GM12878 (cell line): ENCODE measurements around the gene DDX56. TPM values are rescaled to one million over a fixed set of nuclear protein-coding genes. Genes with fewer than 3 reads are reported as not detected.

Source experiments
- BMI1 ChIP-seq: fragments of 450-650 bp; IDR thresholded peaks from 2 replicates; pipeline ENCODE4 v1.6.1; 2016; ENCODE audit warnings: mild to moderate bottlenecking, moderate library complexity, borderline replicate concordance
- CBX5 ChIP-seq: sonication (generic); IDR thresholded peaks from 2 replicates; pipeline ENCODE4 v1.6.1; 2016; ENCODE audit warnings: low read depth, moderate library complexity, mild to moderate bottlenecking, inconsistent platforms
- CHD2 ChIP-seq: IDR thresholded peaks from 2 replicates; pipeline ENCODE4 v1.6.1; 2011; ENCODE audit warnings: low read depth, low read length, improper control_type of control experiment, borderline replicate concordance
- CREM ChIP-seq: IDR thresholded peaks from 2 replicates; pipeline ENCODE4 v1.6.1; 2014; ENCODE audit warnings: antibody characterized with exemption, low read depth
- EGR1 ChIP-seq, 2 experiments: IDR thresholded peaks; 1 replicate in 1 of 2; 2 replicates in 1 of 2; pipeline ENCODE4 v1.6.1; 2011 to 2012; ENCODE audit warnings: low read depth in 2 of 2, low read length in 2 of 2, borderline replicate concordance in 1 of 2, mild to moderate bottlenecking in 1 of 2, moderate library complexity in 1 of 2
- IKZF1 ChIP-seq: fragments of 450-650 bp; conservative IDR thresholded peaks from 2 replicates; pipeline ENCODE4 v1.6.1; 2017; ENCODE audit warnings: antibody characterized with exemption, mild to moderate bottlenecking
- MEF2A ChIP-seq: IDR thresholded peaks from 2 replicates; pipeline ENCODE4 v1.6.1; 2011; ENCODE audit warnings: low read depth, mild to moderate bottlenecking, low read length, moderate library complexity; ENCODE audit not compliant: insufficient read depth
- NBN ChIP-seq: fragments of 450-650 bp; IDR thresholded peaks from 2 replicates; pipeline ENCODE4 v1.6.1; 2016
- NR2C1 ChIP-seq: fragments of 450-650 bp; IDR thresholded peaks from 2 replicates; pipeline ENCODE4 v1.6.1; 2017; ENCODE audit warnings: antibody characterized with exemption, mild to moderate bottlenecking, moderate library complexity
- RAD51 ChIP-seq: fragments of 450-650 bp; IDR thresholded peaks from 2 replicates; pipeline ENCODE4 v1.6.1; 2016; ENCODE audit warnings: moderate library complexity, mild to moderate bottlenecking, inconsistent platforms
- SIN3A ChIP-seq: IDR thresholded peaks from 2 replicates; pipeline ENCODE4 v1.6.1; 2012; ENCODE audit warnings: low read depth, low read length, improper control_type of control experiment
- SP1 ChIP-seq: IDR thresholded peaks from one replicate; pipeline ENCODE4 v1.6.1; 2011; ENCODE audit warnings: low read depth, low read length
- SPI1 ChIP-seq: IDR thresholded peaks from 2 replicates; pipeline ENCODE4 v1.6.1; 2011; ENCODE audit warnings: low read depth, mild to moderate bottlenecking, low read length, moderate library complexity, borderline replicate concordance; ENCODE audit not compliant: insufficient read depth
- ZNF207 ChIP-seq: fragments of 450-650 bp; IDR thresholded peaks from 2 replicates; pipeline ENCODE4 v1.6.1; 2014; ENCODE audit warnings: antibody characterized with exemption, mild to moderate bottlenecking, borderline replicate concordance
- ZNF274 ChIP-seq: IDR thresholded peaks from one replicate; pipeline ENCODE4 v1.8.0; 2011; ENCODE audit not compliant: insufficient read length, insufficient read depth
- polyA plus RNA-seq, 11 experiments: library from polyadenylated mRNA; depleted of rRNA in 4 of 11; unstranded in 6 of 11; stranded (reverse) in 5 of 11; fragments of >200 nt; fragmentation: Nextera tagmentation in 4 of 11; fragmentation: Illumina TruSeq in 1 of 11; extraction: Ambion mirVana in 4 of 11; extraction: Trizol in 1 of 11; gene quantifications; 1 replicate in 1 of 11; 2 replicates in 10 of 11; pipeline versions ENCODE4 v1.2.1 to v1.2.3, GENCODE V29; 2011 to 2016; ENCODE audit warnings: inconsistent platforms in 2 of 11, missing spikeins in 2 of 11, low read depth in 1 of 11
- total RNA-seq, 4 experiments: library from RNA; depleted of rRNA in 3 of 4; stranded (reverse); fragments of >200 nt in 3 of 4; fragmentation: Illumina TruSeq in 1 of 4; extraction: Trizol in 1 of 4; gene quantifications; 2 replicates each; pipeline versions ENCODE4 v1.2.1 to v1.2.3, GENCODE V29; 2013 to 2021
- TF ChIP-seq, protein P1 (sequence below): IDR thresholded peaks from 2 replicates; pipeline ENCODE4 v1.6.1; 2011; ENCODE audit warnings: low read depth, low read length, improper control_type of control experiment, borderline replicate concordance
- TF ChIP-seq, protein P2 (sequence below): IDR thresholded peaks from 2 replicates; pipeline ENCODE4 v1.6.1; 2012; ENCODE audit warnings: low read length, inconsistent platforms
- TF ChIP-seq, protein P3 (sequence below): fragments of 450-650 bp; formaldehyde crosslinking; IDR thresholded peaks from 2 replicates; pipeline ENCODE4 v1.4.0; 2020; ENCODE audit warnings: mild to moderate bottlenecking, moderate library complexity
- TF ChIP-seq, protein P4 (sequence below): fragments of 450-650 bp; IDR thresholded peaks from 2 replicates; pipeline ENCODE4 v1.6.1; 2017; ENCODE audit warnings: mild to moderate bottlenecking, low read depth, inconsistent platforms; ENCODE audit not compliant: poor library complexity, severe bottlenecking

Gene DDX56
- total and polyA plus RNA-seq, 10 of the 15 experiments (the other 5 are each of a cell fraction or from before 2014, with no cell fraction given), result 19.8 to 136 (median 81.3) TPM

DNA sequence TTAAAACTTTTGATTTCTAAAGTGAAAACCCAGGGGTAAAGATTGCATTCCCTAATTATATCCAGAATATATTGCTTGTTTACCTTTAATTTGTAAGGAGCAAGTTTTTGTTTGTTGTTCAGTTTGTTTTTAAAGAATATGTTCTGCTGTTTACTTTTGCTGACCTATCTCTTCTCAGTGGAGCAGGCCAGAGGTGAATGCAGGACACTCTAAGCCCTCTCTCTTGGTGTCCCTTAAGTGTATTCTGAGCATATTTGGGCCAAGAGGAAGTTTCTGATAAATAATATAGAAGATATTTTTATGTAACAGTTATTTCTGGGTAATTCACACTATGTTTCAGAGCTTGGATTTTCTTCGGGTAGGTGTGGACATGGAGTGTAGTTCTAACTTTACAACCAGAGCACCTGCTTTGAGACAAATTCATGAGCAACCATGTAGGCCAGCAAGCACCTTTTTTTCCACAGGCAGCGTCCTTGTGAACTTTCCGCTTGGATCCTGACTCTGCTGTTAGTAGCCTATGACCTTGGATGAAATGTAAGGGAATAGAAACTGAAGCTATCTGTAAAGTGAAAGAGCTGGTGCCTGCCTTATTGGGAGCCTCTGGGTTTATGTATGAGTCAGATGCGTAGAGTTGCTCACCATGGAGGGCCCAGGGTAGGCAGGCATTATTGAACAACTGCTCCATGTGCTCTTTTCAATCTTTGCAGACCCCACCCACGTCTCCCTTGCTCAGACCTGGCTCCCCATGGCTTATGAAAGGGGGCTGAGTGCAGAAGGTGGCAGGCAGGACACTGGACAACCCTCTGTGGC lies 48.8 kb upstream of the DDX56 start (continued):
- TF ChIP-seq CBX5 (no peak), BMI1 (no peak), RAD51 (no peak), IKZF1 (peak; percentile 71; the same call in 1 of the 2 replicates), ZNF274 (no peak), SIN3A (no peak), NR2C1 (no peak), ZNF207 (no peak), EGR1 (IDR thresholded peaks at IDR 0.05; ENCODE audit: borderline replicate concordance in 1 of 2, low read depth in 2 of 2, low read length in 2 of 2) (no peak), MEF2A (no peak), CREM (peak; percentile 6; the same call in 1 of the 2 replicates), SPI1 (no peak), CHD2 (no peak), SP1 (no peak), NBN (peak; percentile 19; the same call in 1 of the 2 replicates)
- TF ChIP-seq, protein P1, sequence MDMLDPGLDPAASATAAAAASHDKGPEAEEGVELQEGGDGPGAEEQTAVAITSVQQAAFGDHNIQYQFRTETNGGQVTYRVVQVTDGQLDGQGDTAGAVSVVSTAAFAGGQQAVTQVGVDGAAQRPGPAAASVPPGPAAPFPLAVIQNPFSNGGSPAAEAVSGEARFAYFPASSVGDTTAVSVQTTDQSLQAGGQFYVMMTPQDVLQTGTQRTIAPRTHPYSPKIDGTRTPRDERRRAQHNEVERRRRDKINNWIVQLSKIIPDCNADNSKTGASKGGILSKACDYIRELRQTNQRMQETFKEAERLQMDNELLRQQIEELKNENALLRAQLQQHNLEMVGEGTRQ, result no peak
- TF ChIP-seq, protein P2, sequence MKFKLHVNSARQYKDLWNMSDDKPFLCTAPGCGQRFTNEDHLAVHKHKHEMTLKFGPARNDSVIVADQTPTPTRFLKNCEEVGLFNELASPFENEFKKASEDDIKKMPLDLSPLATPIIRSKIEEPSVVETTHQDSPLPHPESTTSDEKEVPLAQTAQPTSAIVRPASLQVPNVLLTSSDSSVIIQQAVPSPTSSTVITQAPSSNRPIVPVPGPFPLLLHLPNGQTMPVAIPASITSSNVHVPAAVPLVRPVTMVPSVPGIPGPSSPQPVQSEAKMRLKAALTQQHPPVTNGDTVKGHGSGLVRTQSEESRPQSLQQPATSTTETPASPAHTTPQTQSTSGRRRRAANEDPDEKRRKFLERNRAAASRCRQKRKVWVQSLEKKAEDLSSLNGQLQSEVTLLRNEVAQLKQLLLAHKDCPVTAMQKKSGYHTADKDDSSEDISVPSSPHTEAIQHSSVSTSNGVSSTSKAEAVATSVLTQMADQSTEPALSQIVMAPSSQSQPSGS, result no peak; the same call in 1 of the 2 replicates
- TF ChIP-seq, protein P3, sequence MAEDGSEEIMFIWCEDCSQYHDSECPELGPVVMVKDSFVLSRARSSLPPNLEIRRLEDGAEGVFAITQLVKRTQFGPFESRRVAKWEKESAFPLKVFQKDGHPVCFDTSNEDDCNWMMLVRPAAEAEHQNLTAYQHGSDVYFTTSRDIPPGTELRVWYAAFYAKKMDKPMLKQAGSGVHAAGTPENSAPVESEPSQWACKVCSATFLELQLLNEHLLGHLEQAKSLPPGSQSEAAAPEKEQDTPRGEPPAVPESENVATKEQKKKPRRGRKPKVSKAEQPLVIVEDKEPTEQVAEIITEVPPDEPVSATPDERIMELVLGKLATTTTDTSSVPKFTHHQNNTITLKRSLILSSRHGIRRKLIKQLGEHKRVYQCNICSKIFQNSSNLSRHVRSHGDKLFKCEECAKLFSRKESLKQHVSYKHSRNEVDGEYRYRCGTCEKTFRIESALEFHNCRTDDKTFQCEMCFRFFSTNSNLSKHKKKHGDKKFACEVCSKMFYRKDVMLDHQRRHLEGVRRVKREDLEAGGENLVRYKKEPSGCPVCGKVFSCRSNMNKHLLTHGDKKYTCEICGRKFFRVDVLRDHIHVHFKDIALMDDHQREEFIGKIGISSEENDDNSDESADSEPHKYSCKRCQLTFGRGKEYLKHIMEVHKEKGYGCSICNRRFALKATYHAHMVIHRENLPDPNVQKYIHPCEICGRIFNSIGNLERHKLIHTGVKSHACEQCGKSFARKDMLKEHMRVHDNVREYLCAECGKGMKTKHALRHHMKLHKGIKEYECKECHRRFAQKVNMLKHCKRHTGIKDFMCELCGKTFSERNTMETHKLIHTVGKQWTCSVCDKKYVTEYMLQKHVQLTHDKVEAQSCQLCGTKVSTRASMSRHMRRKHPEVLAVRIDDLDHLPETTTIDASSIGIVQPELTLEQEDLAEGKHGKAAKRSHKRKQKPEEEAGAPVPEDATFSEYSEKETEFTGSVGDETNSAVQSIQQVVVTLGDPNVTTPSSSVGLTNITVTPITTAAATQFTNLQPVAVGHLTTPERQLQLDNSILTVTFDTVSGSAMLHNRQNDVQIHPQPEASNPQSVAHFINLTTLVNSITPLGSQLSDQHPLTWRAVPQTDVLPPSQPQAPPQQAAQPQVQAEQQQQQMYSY, result no peak
- TF ChIP-seq, protein P4, sequence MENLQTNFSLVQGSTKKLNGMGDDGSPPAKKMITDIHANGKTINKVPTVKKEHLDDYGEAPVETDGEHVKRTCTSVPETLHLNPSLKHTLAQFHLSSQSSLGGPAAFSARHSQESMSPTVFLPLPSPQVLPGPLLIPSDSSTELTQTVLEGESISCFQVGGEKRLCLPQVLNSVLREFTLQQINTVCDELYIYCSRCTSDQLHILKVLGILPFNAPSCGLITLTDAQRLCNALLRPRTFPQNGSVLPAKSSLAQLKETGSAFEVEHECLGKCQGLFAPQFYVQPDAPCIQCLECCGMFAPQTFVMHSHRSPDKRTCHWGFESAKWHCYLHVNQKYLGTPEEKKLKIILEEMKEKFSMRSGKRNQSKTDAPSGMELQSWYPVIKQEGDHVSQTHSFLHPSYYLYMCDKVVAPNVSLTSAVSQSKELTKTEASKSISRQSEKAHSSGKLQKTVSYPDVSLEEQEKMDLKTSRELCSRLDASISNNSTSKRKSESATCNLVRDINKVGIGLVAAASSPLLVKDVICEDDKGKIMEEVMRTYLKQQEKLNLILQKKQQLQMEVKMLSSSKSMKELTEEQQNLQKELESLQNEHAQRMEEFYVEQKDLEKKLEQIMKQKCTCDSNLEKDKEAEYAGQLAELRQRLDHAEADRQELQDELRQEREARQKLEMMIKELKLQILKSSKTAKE, result no peak
